Right lobe of liver (tissue), 6 donors: ENCODE measurements around the gene PLCD1. TPM values are rescaled to one million over a fixed set of nuclear protein-coding genes. Genes with fewer than 3 reads are reported as not detected.
"Not testable (repeated sequence)": the region's sequence is repeated elsewhere in the genome, so short reads cannot be mapped to it uniquely, and the experiment has no call there.

Source experiments
- ATAC-seq, 4 donors: fragments of 200-7000 bp; cut with Tn5 transposase; one replicate each; pipeline ENCODE4 v1.9.1; 2020; ENCODE audit warnings: mild to moderate bottlenecking in 4 of 4, moderate library complexity in 4 of 4
- DNase-seq, 3 donors: peaks; one replicate each; pipeline ENCODE4 v3.0.0-alpha.2; 2020
- H3K27ac ChIP-seq, 3 donors: fragments of 200-600 bp; one replicate each; pipeline ENCODE4 v1.8.0; 2022
- H3K27me3 ChIP-seq, 2 donors: fragments of 200-600 bp; one replicate each; pipeline ENCODE4 v1.8.0; 2022
- H3K36me3 ChIP-seq, 4 donors: fragments of 200-600 bp; sonication (generic) in 1 of 4; one replicate each; pipeline versions ENCODE4 v1.5.1 to v1.8.0; 2017 to 2022; ENCODE audit warnings: control low read depth in 1 of 4
- H3K4me1 ChIP-seq, 4 donors: fragments of 200-600 bp; sonication (generic) in 1 of 4; one replicate each; pipeline versions ENCODE4 v1.5.1 to v1.8.0; 2017 to 2022; ENCODE audit warnings: control low read depth in 1 of 4
- H3K4me3 ChIP-seq, 3 donors: fragments of 200-600 bp; one replicate each; pipeline ENCODE4 v1.8.0; 2022
- H3K9me3 ChIP-seq, 4 donors: fragments of 200-600 bp; sonication (generic) in 1 of 4; one replicate each; pipeline versions ENCODE4 v1.5.1 to v1.8.0; 2017 to 2022; ENCODE audit warnings: control low read depth in 1 of 4
- POLR2A ChIP-seq: fragments of 450-650 bp; IDR thresholded peaks from one replicate; pipeline ENCODE4 v1.6.1; 2017; ENCODE audit warnings: antibody characterized with exemption, mild to moderate bottlenecking
- WGBS: methylation state at CpG from one replicate; pipeline ENCODE4 v1.1.6; 2018; ENCODE audit warnings: low coverage, low lambda C conversion rate; ENCODE audit not compliant: insufficient coverage; ENCODE audit errors: missing lambda C conversion rate; 5-methylcytosine and 5-hydroxymethylcytosine counted together
- intact Hi-C, 2 donors: fragments of 100-400 bp; cut with DNase I; formaldehyde crosslinking; loops; one replicate each; pipeline versions ENCODE4 v1.11.2 to v1.14.1; 2022
- total RNA-seq, 6 experiments: library from RNA; depleted of rRNA in 2 of 6; stranded (reverse); fragments of >200 nt in 2 of 6; fragmentation: NEBNext Ultra II Directional in 3 of 6; extraction: Animal tissue kit (Norgen Biotek cat#: 25700) in 3 of 6; gene quantifications; one replicate each; pipeline versions ENCODE4 v1.1.0 to v1.2.4, GENCODE V29; 2016 to 2023
- TF ChIP-seq, protein P1 (sequence below), 4 donors: fragments of 200-600 bp in 3 of 4; fragments of 450-650 bp in 1 of 4; IDR thresholded peaks; one replicate each; pipeline versions ENCODE4 v1.5.1 to v1.8.0; 2016 to 2022; ENCODE audit warnings: antibody characterized with exemption in 4 of 4, mild to moderate bottlenecking in 2 of 4
- donor health status: DM: no; HTN: yes; CAD: no.
- donor health status: DM: no; HTN: no; CAD: no.
- donor health status: DM: no; HTN: no; CAD: no.
- donor health status: DM: no; HTN: yes; CAD: no.
- donor health status: DM: no; HTN: yes; CAD: no.

The PLCD1 gene
- total RNA-seq, 6 experiments from 2014 or later: 6.5 to 10.2 (median 7.7) TPM

DNA sequence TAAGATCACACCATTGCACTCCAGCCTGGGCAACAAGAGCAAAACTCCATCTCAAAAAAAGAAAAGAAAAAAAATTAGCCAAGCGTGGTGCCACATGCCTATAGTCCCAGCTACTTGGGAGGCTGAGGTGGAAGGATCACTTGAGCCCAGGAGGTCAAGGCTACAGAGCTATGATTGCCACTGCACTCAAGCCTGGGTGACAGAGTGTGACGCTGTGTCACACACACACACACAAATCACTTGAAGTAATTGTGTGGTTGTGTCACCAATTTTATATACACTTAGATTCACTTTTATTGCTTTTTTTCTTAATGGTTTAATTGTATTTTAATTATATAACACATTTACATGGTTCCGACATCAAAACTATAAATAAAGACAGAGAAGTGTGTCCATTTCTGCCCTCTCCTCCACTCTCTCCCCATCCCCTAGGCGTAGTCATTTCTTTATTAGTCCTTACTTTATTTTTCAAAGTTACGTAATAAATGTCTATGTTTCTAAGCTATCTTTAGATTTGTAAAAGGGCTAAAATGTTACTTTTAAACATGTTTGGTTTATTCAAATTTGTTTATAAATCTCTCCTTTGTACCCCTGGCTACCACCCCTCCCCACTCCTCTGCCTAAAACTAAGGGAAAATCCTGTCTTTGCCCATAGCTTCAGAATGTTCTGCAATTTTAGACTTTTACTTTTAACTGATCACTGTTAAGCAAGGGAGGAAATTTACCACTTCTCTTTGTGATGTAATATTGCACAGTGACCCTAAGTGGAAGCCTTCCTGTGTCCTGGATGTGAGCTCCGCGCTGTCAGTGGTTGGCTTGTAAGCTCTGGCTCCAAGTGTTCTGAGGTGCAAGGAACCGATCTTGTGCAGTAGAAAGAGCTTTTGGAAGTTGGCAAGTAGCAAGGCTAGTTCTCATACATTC lies 49.6 kb downstream of the PLCD1 start:
- no peaks in the 10 kb centered on the region for H3K27me3 ChIP-seq
- TF ChIP-seq POLR2A: no peak
- TF ChIP-seq, protein P1, sequence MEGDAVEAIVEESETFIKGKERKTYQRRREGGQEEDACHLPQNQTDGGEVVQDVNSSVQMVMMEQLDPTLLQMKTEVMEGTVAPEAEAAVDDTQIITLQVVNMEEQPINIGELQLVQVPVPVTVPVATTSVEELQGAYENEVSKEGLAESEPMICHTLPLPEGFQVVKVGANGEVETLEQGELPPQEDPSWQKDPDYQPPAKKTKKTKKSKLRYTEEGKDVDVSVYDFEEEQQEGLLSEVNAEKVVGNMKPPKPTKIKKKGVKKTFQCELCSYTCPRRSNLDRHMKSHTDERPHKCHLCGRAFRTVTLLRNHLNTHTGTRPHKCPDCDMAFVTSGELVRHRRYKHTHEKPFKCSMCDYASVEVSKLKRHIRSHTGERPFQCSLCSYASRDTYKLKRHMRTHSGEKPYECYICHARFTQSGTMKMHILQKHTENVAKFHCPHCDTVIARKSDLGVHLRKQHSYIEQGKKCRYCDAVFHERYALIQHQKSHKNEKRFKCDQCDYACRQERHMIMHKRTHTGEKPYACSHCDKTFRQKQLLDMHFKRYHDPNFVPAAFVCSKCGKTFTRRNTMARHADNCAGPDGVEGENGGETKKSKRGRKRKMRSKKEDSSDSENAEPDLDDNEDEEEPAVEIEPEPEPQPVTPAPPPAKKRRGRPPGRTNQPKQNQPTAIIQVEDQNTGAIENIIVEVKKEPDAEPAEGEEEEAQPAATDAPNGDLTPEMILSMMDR (IDR thresholded peaks at IDR 0.05): no peak
- intact Hi-C loops: no loop called here
- ATAC-seq: peak; percentile 72 to 84 (median 78)
- H3K4me3 ChIP-seq: no peak overlapping the region
- H3K36me3 ChIP-seq: peaks cover 0 to 10% (median 3%) of the 10 kb centered on the region in 4 donors
- peak overlapping the region in 1 of 3 donors; percentile 18 for H3K27ac ChIP-seq
- no peaks in the 10 kb centered on the region for H3K9me3 ChIP-seq
- 55% methylated on average over 7 of the region's 8 CpGs for WGBS
- peak in 2 of 3 donors; percentile 48 to 53 for DNase-seq
- H3K4me1 ChIP-seq: peaks cover 0 to 15% (median 1%) of the 10 kb centered on the region in 4 donors

DNA sequence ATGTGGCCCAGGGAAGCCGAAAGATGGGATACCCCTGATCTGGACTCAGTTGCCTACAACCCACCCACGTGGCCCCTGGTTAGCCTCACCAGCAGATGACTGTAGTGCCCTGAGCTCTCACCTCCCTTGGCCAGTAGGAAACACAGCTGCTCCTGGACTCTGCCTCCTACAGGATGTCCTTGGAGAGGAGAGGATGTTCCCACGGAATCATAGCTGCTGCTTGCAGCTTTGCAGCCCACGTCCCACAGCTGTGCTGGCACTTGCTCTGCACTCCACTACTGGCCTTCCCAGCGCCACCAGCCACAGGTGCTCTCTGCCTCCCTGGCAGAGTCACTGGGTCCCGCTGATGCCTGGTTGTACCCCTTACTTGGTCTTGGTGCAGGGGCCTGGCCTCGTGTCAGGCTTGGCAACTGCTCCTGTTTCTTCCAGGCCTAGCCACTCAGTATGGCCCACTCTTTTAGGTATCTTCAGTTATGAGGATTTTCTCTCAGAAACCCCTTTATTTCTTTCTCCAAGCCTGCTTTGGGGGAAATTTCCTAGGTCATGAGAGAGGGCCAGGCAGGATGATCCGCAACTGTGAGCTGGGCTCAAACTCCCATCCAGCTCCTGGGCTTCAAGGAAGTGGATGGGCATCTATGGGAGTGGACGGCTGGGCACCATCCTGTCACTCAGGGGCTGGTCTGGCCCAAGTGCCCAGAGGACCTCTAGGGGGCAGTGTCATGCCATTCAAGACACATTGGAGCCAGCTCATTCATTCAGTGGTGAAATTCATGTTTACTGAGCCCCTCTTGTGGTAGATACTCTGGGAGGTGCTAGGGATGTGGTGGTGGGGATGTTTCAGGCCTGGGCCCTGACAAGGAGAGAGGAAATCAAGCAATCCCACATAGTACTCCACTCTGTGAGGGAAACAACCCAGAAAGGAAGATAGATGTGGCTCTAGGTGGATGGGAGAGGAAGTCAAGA lies 55.0 kb downstream of the PLCD1 start:
- H3K27ac ChIP-seq: no peak overlapping the region
- no peaks in the 10 kb centered on the region for H3K4me1 ChIP-seq
- peak; percentile 86 to 93 (median 86) for ATAC-seq
- peak; percentile 67 to 69 (median 67) for DNase-seq
- H3K27me3 ChIP-seq: no peaks in the 10 kb centered on the region
- H3K9me3 ChIP-seq: no peaks in the 10 kb centered on the region
- H3K4me3 ChIP-seq: no peak overlapping the region
- TF ChIP-seq POLR2A: no peak
- TF ChIP-seq, protein P1 (IDR thresholded peaks at IDR 0.05): peak; percentile 68 to 84 (median 78)
- WGBS: 48% methylated on average over 6 of the region's 9 CpGs
- H3K36me3 ChIP-seq: peaks cover 0 to 10% (median 3%) of the 10 kb centered on the region in 4 donors
- intact Hi-C loops: loop anchor here in 1 of 2 donors (5.0 kb wide), 1 partner anchor 122 kb away; no protein-coding TSS in a partner anchor

DNA sequence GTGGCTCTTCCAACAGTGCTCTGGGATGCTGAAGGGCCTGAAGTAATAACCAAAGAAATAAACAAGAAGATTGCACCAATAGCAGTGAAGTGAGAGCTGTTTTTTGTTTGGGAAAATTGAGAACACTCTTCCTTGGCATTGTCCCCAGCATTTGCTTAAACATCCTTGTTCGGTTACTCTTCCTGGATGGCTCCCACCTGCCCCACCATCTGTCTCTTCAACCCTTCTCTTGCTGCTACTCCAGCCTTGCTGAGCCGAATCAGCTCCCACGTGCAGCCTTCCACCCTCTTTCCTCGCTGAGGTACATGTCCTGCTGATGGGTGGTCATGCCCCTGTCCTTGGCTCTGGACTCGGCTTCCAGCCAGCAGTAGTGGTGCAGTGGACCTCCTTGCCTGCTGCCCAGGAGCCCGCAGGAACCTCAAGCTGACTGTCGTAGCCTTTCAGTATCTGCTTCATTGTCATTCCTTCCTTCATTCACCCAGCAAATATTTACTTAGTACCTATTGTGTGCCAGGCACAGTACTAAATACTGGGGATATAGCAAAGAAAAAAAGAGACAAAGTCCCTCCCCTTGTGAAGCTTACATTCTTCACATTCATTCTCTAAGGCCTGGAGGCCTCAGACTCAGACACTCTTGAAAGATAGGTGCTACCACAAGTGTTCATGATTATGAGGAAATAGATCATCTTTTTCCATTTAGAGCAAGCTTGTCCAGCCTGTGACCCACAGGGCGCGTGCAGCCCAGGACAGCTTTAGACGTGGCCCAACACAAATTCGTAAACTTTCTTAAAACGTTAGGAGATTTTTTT lies 56.0 kb downstream of the PLCD1 start:
- ATAC-seq: no peak
- WGBS: 85% methylated on average over 8 of the region's 12 CpGs
- no peaks in the 10 kb centered on the region for H3K9me3 ChIP-seq

DNA sequence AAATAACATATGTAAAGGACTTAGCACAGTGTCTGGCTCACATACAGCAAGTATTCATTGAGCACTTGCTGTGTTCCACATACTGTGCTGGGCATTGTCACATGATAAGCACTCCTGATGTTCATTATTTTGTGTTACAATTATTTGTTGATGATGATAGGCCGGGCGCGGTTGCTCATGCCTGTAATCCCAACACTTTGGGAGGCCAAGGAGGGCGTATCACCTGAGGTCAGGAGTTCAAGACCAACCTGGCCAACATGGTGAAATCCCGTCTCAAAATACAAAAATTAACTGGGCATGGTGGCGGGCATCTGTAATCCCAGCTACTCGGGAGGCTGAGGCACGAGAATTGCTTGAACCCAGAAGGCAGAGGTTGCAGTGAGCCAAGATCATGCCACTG lies 57.4 kb downstream of the PLCD1 start:
- DNase-seq: peak in 1 of 3 donors; percentile 17
- 83% methylated on average over 5 of the region's 8 CpGs for WGBS
- not testable (repeated sequence) for H3K4me3 ChIP-seq, ATAC-seq, H3K27ac ChIP-seq, H3K4me1 ChIP-seq, H3K27me3 ChIP-seq, H3K9me3 ChIP-seq
- peaks cover 0 to 10% (median 3%) of the 10 kb centered on the region in 4 donors for H3K36me3 ChIP-seq
- intact Hi-C loops: loop anchor here in 1 of 2 donors (5.0 kb wide), 1 partner anchor 120 kb away; no protein-coding TSS in a partner anchor

More for the DNA sequence above, 56.0 kb downstream of the PLCD1 start:
- DNase-seq: peak in 2 of 3 donors; percentile 30 to 35
- no peak for TF ChIP-seq POLR2A
- TF ChIP-seq, protein P1 (IDR thresholded peaks at IDR 0.05): no peak
- Histone ChIP-seq H3K27ac (no peak overlapping the region), H3K4me1 (no peaks in the 10 kb centered on the region), H3K27me3 (no peaks in the 10 kb centered on the region), H3K36me3 (peaks cover 0 to 10% (median 3%) of the 10 kb centered on the region in 4 donors), H3K4me3 (no peak overlapping the region)
- intact Hi-C loops: loop anchor here in 1 of 2 donors (5.0 kb wide), 1 partner anchor 121 kb away; no protein-coding TSS in a partner anchor
